Stimulated activated CD8-positive, alpha-beta memory T cell treated with anti-CD3 and anti-CD28 coated beads, Interleukin-7, amount 100 ng/mL, for 24 hours (primary cell): ENCODE data around the gene HNRNPA3.
"Not testable (repeated sequence)": the region's sequence is repeated elsewhere in the genome, so short reads cannot be mapped to it uniquely, and the experiment has no call there.

Experiments
- DNase-seq: peaks from one replicate; pipeline ENCODE4 v3.0.0-alpha.2; 2020; ENCODE audit warnings: low read depth

Gene HNRNPA3

DNA sequence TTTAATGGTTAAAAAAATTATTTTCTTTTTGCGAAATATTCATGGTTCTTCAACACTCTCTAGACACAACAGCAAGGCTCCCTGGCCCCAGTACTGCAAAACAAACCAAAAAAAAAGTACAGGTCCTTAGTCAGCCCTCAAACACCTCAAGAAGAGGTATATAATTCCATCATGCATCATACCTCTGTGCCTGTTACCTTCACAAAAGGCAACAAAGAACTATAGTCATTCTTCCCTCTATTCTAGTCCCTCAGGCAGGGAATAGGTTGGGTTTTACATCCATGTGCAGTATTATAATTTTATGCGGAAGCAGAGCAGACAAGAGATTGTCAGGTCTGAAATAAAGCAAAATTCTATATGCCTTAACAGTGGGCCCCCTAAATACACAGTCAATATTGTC, 43.4 kb downstream of the HNRNPA3 start:
- DNase-seq: no peak

DNA sequence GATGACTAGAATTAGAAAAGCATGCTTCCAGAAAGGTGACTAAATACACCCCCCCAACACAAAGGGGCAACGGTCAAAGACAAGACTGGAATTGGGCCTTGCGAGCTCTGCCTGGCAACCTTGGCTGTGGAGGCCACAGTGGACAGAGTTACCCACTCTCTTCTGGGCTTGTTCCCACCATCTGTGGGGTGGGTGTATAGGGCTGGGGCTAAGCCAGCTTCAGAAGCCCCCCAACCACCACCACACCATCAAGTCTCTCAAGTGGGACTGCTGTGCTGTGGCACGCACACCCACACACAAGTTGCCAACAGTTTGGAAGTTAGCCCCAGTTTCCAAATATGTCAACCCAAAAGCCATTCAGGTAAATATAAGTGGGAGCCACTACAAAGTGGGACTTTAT, 44.1 kb downstream of the HNRNPA3 start:
- DNase-seq: no peak

DNA sequence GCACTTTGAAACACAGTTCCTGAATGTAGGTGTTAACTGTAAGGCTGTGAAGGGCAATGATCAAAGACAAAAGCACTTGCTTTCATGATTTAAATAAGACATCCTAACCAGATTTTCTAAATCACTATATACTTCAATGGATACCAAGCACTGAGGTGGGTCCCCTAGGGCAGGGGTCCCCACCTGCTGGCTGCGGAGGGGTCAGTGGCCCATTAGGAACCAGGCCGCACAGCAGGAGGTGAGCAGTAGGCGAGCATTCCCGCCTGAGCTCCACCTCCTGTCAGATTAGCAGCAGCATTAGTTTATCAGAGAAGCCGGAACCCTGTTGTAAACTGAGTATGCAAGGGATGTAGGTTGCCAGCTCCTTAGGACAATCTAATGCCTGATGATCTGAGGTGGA, 44.9 kb downstream of the HNRNPA3 start:
- DNase-seq: no peak

DNA sequence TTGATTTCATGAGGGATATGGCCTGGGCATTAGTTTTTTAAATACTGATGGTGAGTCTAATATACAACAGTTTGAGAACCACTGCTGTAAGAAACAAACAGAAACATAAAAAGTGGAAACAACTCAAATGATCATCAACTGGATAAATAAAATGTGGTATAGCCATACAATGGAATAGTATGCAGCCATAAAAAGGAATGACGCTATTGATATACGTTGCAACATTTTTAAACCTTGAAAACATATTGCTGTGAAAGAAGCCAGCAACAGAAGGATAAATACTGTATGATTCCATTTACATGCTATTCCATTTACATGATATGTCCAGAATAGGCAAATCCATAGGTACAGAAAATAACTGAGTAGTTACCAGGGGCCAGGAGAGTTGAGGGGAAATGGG, 45.5 kb downstream of the HNRNPA3 start:
- DNase-seq: no peak

DNA sequence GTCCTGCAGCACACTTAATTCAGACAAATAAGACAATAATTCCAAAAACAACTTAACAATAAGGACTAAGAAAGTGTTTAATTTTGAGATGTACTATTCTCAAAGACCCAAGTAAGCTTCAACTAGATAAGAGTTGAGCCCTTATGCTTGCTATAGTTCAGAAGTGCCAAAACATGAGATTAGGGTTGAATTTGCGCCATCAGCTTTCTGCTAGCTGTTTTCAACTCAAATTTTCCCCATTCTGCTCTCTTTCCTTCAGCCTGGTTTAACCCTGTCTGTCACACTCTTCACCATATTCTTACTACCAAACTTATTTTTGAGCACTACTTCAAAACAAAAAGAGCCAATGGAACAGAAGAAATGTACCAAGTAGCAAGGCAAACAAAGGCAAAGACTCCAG, 47.8 kb downstream of the HNRNPA3 start:
- DNase-seq: no peak

DNA sequence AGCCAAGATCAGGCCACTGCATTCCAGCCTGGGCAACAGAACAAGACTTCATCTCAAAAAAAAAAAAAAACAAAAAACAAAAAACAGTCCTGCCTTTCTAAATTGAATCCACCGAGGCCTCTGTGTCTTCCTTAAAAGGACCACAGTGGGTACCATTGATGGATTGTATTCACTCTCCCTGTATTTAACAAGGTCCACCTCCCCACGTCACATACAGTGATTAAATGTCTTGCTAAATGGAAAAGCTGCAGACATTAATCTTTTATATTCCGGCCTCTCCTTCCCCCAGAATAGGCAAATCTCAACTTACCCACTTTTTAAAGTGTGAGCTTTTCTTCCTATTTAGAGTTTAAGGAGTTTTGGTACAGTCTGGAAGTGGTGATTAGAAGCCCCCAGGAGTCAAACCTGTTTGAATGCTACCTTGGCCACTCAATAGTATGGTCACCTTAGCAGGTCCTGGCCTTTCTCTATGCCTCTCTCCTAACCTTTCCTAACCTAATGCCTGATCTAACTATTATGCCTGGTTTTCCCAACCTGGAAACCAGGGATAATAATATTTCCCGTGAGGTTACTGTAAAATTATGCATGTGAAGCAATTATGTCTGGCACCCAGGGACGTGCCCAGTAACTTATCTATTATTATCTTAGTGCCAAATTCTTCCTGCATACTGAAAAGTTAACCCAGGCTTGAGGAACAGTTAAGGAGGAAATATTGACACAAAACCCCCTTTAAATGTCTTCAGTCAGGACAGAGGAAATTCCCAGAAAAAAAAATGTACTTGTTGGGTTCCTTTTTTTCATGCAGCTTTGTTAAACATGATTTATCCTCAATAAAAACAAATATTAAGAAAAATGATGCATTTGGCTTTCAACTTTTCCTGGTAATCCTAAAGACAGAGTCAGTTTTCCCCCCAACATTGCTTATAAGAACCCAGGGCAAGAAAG, 48.8 kb downstream of the HNRNPA3 start:
- DNase-seq: no peak

DNA sequence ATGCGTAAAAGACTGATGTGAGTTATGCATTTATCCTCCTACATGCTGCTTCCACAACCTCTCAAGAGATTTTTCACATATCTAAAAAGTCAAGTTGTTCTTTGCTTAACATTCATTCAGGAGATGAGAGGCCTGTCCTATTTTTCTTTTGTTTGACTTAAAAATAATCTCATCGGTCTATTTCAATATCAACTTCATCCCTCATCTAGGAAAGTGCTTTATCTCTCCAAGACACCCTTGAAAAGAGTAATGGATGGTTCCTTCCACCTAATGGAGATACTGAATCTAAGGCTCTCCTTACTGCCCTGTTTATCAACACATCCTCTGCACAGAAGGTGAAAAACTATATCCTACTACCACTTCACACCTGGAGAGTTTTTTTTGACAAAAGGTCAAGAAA, 49.5 kb downstream of the HNRNPA3 start:
- no peak for DNase-seq

DNA sequence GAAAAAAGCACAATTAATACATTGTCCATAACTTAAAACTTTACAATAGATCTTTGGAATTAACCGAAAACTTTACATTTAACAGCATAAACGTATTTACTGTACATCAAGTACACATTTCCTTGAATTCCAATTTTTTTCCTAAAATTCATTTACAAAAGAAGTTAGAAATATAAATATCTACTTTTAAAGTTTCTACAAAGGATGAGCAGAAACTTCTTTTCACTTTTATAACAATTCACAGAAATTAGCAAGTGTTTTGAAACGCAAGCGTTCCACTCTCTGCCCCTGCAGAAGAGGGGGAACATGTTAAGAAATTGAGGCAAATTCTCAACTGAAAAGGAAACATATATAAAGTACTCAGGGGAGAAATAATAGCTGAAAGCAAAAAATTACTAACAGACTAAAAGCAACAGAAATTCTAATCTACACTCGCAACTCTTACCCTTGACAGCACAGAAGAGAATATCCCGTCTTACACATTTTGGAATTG, 50.4 kb downstream of the HNRNPA3 start:
- no peak for DNase-seq

DNA sequence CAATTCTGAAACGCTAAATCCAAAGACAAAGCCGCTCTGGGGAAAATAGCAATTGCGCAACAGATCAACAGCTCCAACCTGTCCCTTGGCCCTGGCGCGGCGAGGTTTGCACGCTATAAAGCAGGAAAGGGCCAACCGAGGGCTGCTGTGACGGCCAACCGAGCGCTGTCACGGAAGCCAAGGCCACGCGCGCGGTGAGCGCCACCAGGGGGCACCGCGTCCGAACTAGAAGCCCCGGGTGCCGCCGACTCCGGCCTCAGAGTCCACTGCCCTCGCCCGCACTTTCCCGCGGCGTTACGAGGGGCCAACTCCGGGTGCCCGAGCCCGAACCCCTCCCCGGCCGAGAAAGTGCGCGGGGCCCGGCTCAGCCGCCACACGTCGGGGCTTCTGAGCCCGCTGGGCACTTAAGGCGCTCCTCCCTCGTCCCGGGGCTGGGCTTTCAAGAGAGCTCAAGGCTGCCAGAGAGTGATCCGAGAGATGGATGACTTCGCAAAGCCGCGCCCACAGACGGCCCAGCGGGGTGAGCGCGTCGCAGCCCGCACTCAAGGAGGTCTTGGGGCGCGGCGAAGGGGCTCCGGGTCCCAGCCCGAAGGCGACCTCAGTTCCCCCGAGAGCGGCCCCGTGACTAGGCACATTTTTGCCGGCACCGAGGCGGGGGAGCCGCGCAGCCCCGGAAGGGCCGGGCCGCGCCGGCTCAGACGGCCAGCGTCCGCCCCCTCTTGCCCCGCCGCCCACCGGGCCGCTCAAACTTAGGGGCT, 51.0 kb downstream of the HNRNPA3 start:
- peak; percentile 86 for DNase-seq

DNA sequence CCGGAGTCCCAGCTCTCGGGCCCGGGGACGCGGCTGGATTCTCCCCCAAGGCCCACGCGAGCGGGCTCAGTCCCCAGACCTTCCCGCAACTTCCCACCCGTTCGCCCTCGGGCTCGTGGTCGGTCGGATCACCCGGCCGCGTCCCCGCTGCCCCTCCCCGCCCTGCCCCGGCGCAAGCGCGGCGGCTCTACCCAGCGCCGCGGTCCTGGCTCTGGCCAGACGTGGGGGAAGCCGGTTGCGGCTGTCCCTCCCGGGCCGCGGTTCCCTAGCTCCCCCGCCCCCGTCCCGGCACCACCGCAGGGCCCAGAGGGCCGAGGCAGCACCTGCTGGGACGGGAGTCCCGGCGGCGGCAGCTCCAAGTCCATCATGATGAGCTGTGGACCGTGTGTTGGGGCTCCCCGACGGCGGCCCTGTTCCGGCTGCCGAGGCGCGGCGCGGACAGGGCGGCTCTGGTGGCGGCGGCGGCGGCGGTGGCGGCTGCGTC, 51.7 kb downstream of the HNRNPA3 start:
- DNase-seq: no peak

DNA sequence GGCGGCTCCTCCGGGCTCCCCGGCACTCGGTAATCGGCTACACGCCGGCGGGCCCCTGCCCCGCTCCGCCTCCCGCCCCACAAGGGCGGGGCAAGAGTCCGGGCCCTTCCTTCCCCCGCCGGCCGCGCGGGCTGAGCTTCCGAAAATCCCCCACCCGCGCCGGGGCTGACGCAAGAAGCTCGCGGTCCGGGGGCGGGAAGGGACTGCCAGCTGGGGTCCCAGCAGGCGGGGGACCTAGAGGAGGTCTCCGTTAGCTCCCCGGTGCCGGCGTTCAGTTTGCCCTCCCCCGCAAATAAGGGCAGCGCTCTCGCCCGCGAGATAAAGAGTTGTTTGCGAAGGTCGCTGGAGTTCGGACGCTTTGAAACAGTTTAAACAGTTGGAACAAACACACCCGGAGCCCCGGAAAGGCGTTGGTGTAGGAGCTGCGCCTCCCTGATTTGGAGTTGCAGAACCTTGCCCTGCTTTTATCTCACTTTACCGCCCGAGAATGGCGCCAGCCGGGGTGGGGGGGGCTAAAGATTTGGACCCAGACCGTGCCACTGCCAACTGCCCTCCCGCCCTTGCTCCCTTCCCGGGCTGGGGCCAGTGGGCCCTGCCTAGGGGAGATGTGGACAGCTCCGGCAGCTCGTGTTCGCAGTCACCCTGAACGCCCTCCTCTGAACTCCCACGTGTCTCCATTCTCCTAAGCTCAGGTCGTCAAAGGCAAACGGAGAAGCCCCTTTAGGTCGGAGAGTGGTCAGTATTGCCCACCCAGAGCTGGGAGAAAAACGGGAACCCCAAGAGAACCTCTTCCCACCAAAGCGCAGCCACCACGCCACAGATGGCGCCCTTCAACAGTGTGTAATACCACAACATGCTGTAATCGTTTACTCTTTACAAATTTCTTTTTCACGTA, 52.3 kb downstream of the HNRNPA3 start, which contains the start of gene NFE2L2:
TSS of gene NFE2L2 (minus strand) at position 35 of the 895 bp plus-strand sequence. CDS start 151 bp downstream, outside the sequence.
- DNase-seq: peak; percentile 86

DNA sequence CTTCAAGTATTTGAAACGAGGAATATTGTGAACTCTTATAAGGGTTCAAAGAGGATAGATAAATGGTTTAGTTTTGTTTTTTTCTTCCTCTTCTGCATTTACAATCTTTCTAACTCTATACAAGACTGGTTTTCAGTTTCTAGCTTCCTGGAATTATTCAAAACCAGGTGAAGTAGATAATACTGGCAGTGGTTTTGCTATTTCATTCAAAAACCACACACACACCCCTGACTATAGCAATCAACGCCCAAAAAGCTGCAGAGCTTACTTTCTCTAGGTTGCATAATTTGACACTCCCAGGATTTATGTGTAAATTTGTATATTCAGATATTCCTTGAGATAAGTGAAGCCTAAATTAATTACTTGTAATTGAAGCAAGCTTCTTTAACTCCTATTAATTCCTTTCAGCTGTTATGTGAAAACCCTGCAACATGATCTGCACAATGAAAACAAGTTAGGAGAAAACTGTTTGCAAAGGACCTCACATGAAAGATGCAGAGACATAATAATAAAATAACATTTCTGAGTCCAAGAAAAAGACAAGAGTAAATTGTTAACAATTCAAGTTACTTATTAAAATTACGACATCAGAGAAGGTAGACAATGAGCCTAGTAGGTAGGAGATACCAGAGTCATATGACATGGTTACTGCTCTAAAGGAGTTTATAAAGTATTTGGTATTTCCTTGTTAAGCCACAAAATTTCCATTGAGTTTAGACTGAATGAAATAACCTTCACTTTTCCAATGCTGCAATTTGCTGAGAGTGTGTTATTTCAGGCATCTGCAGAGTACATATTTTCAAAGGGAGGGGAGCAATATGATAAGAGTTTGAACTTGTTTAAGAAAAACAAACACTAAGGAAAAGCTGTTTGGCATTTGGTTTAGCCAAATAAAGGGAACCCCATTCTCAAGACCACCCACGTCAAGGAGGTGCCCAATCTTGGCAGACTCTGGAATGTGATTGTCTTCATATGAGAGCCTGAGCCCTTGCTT, 53.5 kb downstream of the HNRNPA3 start:
- DNase-seq: no peak

DNA sequence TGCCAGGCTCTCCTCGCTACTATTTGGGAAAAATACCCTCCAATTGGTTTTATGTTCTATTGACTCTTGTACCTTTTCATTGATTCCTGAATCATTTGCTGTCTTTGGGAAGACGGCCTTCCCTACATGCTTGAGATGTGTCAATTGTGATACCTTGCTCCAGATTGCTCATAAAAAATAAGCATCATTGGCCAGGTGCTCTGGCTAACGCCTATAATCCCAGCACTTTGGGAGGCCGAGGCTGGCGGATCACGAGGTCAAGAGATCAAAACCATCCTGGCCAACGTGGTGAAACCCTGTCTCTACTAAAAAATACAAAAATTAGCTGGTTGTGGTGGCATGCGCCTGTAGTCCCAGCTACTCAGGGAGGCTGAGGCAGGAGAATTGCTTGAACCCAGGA, 54.4 kb downstream of the HNRNPA3 start:
- DNase-seq: not testable (repeated sequence)

DNA sequence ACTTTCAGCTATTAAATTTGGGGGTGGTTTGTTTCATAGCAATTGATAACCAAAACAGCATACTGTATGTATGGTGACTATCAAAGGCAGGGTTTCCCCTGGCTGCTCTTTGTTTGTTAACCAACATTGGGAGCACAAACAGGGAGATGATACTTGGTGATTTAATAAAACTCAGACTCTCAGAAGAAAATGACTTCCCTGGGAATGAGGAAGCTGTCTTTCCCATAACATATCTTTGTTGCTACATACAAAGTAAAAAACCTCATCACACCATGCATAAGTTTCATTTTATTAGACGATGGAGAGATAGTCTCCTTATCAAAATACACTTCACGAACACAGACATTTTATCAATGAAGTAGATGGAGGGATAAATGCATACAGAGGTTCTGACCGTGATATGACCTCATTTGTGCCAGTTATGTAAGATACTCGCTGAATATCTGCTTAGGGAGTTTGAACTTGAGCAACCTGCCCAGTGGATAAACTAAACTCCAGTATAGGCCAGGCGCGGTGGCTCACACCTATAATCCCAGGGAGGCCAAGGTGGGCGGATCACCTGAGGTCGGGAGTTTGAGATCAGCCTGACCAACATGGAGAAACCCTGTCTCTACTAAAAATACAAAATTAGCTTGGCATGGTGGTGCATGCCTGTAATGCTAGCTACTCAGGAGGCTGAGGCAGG, 55.7 kb downstream of the HNRNPA3 start:
- DNase-seq: no peak

DNA sequence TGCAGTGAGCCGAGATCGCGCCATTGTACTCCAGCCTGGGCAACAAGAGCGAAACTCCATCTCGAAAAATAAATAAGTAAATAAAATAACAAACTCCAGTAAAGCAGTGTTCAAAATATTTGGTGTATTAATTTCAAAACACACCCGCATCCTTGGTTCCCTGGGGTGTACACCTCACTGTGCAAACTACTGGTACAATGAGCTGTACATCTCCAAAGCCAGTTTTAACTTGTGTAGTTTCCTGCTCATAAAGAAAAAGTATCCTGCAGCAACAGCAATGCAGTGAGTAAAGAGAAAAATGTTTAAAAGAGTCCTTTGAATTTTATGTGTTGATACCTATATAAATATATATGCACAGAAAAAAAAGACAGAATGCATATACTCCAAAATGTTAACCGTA, 56.3 kb downstream of the HNRNPA3 start:
- DNase-seq: no peak

DNA sequence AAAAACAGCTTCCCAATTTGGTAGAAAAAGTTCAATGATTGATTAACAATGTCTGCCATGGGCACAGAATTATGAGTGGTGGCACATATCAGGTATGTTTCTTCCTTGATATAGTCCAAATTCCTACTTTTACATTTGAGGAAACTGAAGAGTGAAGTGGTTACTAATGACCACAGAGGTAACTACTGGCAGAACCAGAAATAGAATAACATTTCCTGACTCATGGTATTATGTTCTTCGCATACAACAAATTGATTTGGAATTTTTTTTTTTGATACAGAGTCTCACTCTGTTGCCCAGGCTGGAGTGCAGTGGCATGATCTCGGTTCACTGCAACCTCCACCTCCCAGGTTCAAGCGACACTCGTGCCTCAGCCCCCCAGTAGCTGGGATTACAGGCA, 57.9 kb downstream of the HNRNPA3 start:
- DNase-seq: no peak

DNA sequence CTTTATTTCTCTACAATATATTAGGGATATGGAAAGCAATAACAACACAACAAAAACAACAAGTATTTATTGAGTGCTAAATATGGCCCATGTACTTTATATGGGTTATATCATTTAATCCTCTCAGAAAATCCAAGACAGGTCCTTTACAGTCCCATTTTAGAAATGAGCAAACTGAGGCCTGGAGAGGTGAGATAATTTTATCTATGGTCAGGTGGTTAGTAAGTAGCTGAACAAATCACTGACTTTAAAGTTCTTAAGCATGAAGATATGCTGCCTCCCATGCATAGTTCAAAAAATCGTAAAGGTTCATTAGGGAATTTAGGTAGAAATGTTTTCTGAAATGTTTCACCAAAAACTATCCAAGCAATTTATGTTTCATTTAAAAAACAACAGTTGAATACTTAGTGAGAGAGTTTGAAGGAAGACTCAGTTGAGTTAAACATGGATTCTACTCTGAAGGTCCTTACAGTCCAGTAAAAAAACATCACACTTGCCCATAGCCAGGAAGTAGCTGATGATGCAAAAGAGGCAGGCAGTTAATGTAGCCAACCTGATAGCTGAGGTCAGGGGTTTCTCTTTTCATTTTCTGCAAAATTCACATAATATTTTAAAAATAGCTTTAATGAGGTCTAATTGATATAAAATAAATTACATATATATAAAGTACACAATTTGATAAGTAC, 59.5 kb downstream of the HNRNPA3 start:
- no peak for DNase-seq

DNA sequence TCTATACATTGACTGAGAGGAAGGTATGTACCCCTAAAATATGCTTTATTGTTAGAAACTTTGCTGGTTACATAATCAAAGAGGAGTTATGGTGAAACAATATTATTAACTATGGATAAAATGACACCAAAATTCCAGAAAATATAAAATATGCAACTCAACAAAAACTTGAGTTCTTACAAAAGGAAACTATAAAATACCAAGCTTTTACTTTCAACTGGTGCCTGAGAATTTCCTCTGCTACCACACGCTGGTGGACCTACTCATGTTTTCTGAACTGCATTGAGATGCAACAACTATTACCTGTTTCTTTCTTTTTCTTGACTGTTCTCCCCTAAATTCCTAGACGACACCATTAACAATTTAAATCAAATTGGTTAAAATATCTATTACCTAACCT, 60.2 kb downstream of the HNRNPA3 start:
- DNase-seq: no peak

DNA sequence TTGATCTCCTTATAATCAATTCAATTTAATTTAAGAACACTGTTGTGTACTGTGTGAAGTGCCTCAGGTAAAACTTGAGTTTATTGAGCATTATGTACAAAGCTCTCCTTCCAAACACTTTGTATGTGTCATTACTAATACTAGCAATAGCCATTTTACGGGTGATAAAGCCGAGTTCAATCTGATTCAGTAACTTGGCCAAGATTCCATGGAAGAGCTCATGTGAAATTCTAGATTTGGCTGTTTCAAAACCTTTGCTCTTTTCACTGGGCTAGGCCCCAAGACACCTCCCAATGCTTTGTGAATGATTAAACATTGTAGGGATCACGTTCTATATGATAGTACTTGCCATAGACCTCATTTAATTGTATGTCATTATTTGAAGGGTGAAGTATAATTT, 60.8 kb downstream of the HNRNPA3 start:
- no peak for DNase-seq
